SKM-1 (cell line): ENCODE results near the gene TRPC4AP.
"Not testable (repeated sequence)": the region's sequence is repeated elsewhere in the genome, so short reads cannot be mapped to it uniquely, and the experiment has no call there.

Source experiments
- DNase-seq: peaks from one replicate; lab custom pipeline; 2025; ENCODE audit not compliant: unreplicated experiment; lab: John Stamatoyannopoulos, UW

Gene TRPC4AP

DNA sequence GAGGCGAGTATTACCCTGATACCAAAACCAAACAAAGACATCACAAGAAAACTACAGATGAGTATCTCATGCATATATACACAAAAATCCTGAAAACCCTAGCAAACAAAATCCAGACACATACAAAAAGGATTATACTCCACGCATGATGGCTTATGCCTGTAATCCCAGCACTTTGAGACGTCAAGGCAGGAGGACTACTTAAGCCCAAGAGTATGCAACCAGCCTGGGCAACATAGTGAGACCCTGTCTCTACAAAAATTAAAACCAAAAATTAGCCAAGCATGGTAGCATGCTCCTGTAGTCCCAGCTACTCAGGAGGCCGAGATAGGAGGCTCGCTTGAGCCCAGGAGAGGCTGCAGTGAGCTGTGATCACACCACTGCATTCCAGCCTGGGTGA lies 32.4 kb downstream of the TRPC4AP start:
- DNase-seq: no peak

DNA sequence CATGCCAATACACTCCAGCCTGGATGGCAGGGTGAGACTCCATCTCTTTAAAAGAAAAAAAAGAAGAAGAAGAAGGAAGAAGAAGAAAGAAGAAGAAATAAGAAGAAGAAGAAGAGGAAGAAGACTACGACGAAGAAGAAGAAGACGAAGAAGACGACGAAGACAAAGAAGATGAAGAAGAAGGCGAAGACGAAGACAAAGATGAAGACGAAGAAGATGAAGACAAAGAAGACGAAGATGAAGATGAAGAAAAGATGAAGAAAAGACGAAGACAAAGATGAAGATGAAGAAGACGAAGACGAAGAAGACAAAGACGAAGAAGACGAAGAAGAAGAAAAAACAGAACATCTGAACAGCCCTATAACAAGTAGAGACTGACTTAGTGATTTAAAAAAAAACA lies 33.0 kb downstream of the TRPC4AP start:
- DNase-seq: no peak

DNA sequence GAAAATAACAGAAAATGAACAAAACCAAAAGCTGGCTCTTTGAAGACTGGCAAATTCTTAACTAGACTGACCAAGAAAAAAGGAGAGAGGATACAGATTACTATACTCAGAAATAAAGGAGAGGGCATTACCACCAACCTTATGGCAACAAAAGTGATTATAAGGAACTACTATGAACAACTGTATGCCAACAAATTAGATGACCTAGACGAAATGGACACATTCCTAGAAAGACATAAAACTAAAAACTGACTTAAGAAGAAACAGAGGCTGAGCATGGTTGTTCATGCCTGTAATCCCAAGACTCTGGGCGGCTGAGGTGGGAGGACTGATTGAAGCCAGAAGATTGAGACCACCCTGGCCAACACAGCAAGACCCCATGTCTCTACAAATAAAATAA lies 33.5 kb downstream of the TRPC4AP start:
- no peak for DNase-seq

DNA sequence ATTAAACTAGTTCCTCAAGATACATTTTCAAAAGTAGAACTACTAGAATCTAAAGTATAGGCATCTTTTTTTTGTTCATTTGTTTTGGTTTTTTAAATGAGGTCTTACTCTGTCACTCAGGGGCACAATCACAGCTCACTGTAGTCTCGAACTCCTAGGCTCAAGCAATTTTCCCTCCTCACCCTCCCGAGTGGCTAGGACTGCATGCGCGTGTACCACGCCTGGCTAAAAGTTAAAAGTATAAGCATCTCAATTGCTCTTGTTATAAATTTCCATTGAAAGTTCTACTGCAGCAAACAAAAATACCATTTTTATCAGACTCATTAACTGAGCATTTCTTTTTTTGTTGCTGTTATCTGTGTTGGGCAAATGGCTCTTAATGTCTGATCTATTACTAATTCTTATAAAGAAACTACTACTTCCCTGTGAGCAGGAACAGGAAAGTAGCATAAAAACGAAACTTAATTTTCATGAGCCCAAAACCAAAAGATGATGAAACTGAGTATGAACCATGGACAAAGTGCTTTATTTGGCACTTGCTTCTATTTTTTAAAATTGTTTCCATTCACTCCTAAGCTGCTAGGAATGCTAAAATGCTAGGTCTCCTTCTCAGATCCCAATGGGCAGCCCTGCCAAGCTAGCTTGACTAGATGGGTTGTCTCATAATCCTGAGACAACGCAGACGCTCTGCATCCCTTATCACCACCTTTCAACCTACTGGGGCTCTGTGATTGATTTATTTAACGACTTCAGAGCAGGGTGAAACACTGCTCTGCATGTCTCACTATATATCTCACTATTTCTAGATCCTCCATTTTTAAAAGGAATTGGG lies 36.9 kb downstream of the TRPC4AP start:
- DNase-seq: no peak

DNA sequence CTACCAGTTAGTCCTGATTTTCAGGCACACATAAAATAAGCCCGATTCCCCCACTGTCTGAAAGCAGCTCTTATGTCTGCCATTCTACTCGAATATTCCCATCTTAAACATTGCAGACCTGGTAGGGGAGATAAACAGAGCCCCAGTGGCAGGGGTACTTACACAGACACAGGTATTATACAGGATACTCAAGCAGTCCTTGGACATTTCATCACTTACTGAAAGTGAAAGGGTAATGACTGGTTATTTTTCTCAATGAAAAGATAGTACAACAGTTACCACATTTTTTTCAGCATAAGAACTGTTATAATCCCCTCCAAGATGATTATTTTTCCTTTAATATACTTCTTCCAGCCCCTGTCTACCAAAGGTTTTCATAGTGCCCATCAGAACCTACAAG lies 37.8 kb downstream of the TRPC4AP start:
- DNase-seq: no peak

DNA sequence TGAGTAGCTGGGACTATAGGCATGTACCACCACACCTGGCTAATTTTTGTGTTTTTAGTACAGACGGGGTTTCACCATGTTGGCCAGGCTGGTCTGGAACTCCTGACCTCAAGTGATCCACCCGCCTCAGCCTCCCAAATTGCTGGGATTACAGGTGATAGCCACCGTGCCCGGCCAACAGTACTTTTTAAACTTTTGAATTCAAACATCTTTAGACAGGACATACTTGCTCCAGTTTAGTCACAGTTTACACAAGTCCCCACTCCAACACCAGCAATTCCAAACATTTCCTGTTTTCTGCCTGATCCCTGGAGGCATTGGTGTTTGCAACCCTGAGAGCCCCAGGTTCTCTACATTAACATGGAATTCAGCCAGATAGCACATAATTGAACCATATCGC lies 40.0 kb downstream of the TRPC4AP start:
- not testable (repeated sequence) for DNase-seq

DNA sequence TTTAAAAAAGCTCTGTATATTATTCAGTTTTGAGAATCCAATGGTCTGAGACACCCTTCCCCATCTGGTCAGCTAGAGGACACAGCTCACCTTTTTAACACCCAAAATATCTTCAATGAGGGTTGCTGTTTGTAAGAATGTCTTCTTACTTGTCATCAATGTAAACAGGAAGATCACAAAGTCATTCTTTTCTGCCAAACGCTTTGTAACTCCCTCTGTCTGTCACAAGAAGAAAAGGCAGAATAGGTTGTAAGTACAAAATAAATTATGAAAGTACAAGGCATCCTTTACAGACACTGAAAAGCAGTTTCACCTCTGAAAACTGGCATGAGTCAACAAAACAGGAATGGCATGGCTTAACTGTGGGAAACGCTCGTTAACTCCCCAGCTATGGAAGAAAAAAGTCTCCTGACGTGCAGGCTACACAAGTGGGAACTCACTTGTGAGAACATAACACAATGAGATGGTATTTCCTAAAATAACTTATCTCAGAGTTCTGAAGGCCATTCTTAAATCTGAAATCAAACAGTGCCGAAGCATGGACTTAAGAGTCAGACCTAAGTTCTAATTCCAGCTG lies 42.7 kb downstream of the TRPC4AP start:
- no peak for DNase-seq

DNA sequence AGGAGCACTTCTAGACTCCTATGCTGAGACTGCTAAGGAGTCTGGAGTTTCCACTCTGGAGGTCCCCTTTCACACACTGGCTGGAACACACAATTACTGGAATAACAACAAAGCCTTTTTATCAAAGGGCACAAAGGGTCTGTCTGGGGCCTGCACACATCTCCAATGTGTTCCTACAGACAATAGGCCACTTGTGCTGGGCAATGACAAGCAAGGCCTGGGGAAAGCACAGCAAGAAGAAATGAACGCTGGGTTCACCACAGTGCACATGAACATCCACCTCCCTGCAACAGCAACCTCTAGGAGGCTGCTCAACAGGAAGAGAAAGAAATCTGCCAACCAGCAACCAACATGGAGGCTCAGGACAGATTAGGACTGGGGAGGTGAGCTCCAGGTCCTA lies 43.9 kb downstream of the TRPC4AP start:
- no peak for DNase-seq

DNA sequence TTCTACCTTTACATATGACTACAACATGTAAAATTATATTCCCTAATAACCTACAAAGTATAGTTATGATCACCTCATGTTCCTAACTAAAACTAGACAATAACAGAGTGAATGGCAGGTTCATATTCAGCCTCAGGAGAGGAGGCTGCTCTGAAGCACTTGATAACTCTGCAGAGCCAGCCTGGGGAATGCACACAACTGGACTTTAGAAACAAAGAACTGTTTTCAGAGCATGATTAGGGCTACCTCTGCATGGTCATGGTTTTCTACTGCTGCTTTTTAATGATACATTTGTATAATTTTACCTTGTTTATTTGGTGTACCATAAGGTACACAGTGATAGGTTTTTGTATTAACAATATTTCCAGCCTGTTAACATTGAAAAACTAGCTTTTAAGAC lies 50.3 kb downstream of the TRPC4AP start:
- no peak for DNase-seq

DNA sequence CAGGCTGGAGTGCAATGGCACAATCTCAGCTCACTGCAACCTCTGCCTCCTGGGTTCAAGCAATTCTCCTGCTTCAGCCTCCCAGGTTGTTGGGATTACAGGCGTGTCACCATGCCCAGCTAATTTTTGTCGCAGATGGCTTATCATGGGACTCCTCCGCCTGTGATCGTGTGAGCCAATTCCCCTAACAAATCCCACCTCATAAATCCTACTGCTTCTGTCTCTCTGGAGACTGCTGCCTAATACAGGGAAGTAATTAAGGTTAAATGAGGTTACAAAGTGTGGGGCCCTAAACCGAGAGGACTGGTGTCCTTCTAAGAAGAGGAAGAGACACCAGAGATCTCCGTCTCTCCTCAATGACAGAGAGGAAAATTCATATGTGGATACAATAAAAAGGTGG lies 52.0 kb downstream of the TRPC4AP start:
- no peak for DNase-seq

DNA sequence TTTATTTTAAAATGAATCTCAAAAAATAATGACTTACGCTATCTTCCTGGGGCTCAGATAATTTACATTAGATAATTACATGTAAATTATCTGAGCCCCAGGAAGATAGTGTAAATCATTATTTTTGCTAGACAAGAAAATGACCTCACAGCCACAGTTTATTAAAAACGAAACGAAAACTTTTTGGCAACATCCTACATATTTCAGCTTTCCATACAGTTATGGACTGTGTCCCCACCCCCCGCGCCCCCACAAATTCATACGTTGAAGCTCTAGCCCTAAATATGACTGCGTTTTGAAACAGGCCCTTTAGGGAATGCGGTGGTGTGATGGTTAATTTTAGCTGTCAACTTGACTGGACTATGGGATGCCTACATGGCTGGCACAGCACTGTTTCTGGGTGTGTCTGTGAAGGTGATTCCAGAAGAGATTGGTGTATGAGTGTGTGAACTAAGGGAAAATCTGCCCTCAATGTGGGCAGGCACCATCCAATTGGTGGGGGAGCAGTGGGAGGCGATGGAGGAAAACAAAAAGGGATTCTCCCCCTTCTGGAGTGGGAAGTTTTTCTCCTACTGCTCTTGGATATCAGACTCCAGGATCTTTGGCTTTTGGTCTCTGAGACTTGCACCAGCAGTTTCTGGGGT lies 52.6 kb downstream of the TRPC4AP start:
- no peak for DNase-seq

DNA sequence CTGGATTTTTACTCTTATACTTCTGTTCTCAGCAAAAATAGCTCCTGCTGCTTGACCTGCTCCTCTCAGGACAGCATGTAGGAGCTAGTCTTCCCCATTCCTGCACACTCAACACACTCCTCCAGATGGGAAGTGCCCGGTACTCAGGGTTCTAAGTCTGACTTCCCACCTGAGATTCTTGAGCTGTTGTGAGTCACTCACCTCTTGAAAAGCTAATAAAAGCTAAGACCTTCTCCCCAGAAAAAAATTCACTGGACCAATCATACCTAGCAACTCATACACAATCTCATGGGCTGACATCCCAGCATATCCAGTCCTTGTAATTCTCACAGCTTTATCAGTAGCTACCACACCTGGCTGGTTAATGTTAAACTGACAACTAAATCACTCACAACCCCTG lies 53.5 kb downstream of the TRPC4AP start:
- no peak for DNase-seq

DNA sequence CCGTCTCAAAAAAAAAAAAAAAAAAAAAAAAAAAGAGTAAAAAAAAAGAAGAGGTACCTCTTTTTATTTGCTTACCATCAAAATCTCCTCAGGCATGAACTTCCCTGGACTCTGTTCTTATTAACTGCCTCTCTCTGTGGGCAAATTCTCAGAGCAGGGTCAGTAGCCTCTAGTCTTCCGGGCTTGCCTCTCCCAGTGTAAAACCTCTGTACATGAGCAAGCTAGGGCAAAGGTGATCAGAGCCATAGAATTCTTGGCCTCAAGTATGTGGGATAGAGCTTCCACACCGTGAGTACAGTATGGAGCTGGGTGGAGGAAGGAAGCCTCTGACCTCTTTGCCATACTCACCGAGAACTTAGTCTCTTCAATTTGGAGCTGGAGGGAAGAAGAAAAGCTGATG lies 58.5 kb downstream of the TRPC4AP start:
- no peak for DNase-seq

DNA sequence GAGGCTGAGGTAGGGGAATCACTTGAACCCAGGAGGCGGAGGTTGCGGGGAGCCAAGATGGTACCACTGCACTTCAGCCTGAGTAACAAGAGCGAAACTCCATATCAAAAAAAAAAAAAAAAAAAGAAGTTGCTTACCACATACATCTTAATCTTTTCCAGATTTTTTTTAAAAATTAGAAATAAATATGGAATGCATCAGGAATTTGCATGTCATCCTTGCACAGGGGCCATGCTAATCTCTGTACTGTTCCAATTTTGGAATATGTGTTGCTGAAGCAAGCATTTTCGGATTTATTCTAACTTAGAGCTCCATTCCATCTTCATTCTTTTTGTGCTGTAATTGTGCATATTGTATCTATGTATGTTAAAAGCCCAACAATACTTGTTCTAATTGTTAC lies 62.5 kb downstream of the TRPC4AP start:
- no peak for DNase-seq

DNA sequence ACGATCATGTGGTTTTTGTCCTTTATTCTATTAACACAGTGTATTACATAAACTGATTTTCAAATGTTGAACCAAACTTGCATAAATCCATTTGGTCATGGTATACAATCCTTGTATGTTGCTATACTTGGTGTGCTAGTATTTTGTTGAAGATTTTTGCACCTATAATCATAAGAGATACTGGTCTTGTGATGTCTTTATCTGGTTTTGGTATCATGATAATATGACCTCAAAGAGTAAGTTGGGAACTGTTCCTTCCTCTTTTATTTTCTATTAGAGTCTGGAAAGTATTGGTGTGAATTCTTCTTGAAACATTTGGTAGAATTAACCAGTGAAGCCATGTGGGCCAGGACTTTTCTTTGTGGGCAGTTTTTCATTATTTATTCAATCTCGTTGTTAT lies 65.3 kb downstream of the TRPC4AP start:
- DNase-seq: no peak

DNA sequence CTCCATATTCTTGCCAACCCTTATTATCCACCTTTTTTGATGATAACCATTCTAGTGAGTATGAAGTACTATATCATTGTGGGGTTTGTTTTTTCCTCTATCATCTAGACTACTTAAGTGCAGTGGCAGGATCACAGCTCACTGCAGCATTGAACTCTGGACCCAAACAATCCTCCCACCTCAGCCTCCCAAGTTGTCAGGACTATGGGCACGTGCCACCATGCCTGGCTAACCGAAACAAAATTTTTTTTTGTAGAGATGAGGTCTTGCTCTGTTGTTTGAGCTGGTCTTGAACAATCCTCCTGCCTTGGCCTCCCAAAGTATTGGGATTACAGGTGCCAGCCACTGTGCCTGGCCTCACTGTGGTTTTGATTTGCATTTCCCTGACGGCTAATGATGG lies 67.5 kb downstream of the TRPC4AP start:
- no peak for DNase-seq

DNA sequence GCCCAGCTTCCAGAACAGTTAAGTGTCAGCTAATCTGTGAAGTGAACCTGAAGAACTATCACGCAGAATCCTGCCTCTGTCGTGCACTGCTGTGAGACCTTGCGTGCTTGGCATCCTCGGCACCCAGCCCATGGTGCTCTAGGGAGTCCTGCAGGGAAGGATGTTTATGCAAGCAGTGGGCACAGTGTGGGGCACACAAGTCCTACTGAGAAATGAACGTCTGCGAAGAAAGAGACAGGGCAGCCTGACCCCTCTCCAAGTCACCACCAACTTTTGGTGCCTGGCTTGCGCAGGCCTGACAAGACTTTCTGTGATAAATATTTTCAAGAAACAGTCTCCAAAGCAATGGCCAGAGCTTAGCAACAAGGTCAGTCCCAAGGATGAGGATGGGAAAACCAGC lies 69.0 kb downstream of the TRPC4AP start:
- DNase-seq: no peak

DNA sequence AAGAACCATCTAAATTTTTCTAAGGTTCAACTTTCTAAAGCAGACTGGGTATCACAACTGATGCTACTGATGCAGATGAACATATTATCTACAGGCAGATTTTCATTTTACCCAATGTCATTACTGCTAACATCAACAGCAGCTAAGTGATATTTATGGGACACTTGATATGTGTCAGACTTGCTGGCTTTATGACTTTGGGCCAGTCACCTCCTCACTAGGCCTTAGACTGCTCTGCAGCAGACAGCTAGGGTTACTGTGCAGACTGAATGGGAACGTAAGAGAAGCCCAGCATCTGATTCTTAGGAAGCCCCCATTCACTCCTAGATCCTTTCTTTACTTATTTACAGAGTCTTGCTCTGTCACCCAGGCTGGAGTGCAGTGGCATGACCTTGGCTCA lies 70.8 kb downstream of the TRPC4AP start:
- DNase-seq: no peak

DNA sequence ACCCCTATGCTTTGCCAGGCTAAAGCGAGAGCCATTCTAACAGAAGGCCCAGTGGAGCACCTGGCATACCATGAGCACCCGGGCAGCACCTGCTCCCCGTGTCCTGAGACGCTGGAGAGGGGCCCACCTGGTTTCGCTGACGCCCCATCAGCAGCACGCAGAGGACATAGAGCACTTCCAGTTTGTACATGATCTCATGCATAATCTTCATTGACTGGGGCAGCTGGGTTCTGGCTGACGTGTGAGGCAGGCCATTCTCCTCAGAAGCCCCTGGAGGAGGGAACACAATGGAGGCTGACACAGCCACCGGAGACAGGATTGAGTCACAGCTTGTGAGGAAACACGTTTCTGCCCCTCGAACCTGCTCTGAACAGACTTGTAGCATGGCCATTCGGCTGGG lies 71.5 kb downstream of the TRPC4AP start:
- DNase-seq: no peak

DNA sequence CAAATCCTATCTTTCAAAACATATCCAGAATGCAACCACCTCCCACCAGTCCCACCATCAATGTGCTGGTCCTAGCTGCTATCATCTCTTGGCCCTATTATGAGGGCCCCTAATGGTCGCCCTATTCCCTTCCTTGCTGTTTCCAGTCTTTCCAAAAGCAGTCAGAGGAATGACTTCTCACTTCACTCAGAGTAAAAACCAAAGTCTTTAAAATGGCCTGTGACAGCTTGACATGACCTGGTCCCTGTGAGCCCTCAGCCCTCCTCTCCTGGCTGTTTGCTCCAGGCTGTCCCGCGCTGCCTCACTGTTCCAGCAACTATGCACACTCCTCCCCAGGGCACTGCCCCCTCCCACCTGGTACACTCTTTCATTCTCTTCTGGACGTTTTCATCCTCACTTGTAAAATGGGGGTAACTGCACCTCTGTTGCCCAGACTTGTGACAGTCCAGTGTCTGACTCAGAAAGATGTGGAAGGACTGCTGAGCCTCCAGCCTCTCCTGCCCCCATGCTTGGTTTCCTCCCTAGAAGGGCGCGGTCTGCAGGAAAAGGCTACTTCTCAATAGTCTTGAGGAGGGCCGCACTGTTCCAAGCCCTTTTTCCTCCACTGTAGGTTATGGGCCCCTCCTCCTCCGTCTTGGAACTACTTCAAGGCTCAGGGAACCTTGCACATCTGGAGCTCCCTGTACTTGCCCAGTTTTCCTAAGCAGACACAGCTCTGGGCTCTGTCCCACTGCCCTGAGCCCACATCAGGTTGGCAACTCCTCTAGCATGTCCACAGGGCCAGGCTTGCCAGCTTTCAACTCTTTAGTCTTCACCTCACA lies 72.3 kb downstream of the TRPC4AP start:
- DNase-seq: no peak

DNA sequence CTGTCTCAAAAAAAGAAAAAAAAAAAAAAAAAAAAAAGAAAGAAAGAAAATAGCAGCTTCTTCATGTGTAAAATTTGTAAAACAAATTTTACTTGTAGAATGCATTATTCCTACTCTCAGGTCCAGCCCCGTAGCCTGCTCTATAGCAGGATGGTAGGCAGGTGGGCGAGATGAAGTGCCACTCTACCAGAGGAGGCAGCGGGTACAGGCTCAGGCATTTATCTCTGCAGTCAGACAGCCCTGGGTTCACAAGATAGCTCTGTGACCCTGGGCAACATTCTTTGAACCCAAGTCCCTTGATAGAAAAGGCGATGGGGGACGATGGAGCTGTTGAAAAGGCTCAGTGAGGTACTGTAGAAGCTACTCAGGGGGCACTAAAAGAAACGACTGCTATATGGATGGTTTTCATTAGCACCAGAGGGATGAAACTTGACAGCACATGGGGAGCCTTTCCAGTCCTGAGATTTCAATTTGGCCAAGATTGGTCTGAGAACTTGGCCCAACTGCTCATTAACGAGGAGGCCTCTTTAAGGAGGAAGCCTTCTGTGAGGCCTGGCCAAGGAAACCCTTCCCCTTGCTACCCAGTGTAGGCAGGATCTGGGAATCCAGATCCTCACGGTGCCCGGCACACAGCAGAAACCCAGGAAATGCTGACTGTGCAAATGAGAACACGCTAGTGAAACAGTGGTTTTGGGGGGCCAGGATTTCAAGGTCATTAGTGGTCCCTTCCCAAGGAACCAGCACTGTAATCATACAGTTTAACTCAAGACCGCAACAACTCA lies 73.8 kb downstream of the TRPC4AP start:
- no peak for DNase-seq
